ENCODE data around the gene PDLIM1. TPM values are rescaled to one million over a fixed set of nuclear protein-coding genes. Genes with fewer than 3 reads are reported as not detected.

PDLIM1 gene
- polyA plus RNA-seq, 1 donor (not counting 4 experiments of a cell fraction or from before 2014, with no cell fraction given), result 298 TPM

DNA sequence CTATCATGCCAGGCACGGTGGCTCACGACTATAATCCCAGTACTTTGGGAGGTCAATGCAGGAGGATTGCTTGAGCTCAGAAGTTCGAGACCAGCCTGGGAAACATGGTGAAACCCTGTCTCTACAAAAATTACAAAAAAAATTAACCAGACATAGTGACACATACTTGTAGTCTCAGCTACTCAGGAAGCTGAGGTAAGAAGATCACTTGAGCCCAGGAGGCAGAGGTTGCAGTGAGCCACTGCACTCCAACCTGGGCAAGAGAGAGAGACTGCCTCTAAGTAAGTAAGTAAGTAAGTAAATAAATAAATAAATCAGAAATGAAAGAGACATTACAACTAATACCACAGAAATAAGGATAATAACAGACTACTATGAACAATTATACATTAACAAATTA lies 36.2 kb downstream of the PDLIM1 start:
- Histone ChIP-seq H3K79me2 (ENCODE audit: control insufficient read depth, insufficient read depth, low read length) (peaks cover 86% of the 10 kb centered on the region), H3K36me3 (ENCODE audit: control insufficient read depth in 2 of 2, extremely low read depth in 1 of 2, insufficient read depth in 2 of 2, low read length in 2 of 2) (peaks cover 17 to 19% of the 10 kb centered on the region in 2 experiments), H3K9me1 (ENCODE audit: control insufficient read depth, extremely low read depth, insufficient read depth, low read length) (no peaks in the 10 kb centered on the region), H3K27ac (ENCODE audit: control insufficient read depth, insufficient read depth, low read length) (no peak overlapping the region), H2AFZ (ENCODE audit: control insufficient read depth, low read length) (no peak overlapping the region), H3K4me1 (ENCODE audit: control insufficient read depth, extremely low read depth, insufficient read depth, low read length) (no peaks in the 10 kb centered on the region), H3K4me3 (ENCODE audit: control insufficient read depth in 2 of 3, extremely low read depth in 1 of 3, insufficient read depth in 2 of 3, low read depth in 1 of 3, low read length in 3 of 3) (no peak overlapping the region), H4K20me1 (ENCODE audit: control insufficient read depth, extremely low read depth, insufficient read depth, low read length) (no peaks in the 10 kb centered on the region), H3K9ac (ENCODE audit: control insufficient read depth, extremely low read depth, insufficient read depth, low read length) (no peak overlapping the region), H3K4me2 (ENCODE audit: control insufficient read depth, extremely low read depth, insufficient read depth, low read depth, low read length) (no peak overlapping the region), H3K27me3 (ENCODE audit: control insufficient read depth, extremely low read depth, insufficient read depth, low read length) (no peaks in the 10 kb centered on the region), H3K9me3 (ENCODE audit: control insufficient read depth, low read depth, low read length) (no peaks in the 10 kb centered on the region)
- FAIRE-seq, result no peak
- no peak for DNase-seq (ENCODE audit: low read depth, low spot score)
- dilution Hi-C loops (cut with MboI; ENCODE audit: extremely low pct_ligation_motif_present, low sequenced_read_pairs), result no loop called here
- TF ChIP-seq EZH2 (IDR thresholded peaks at IDR 0.05; ENCODE audit: low read length), result no peak
- TF ChIP-seq, protein P1, sequence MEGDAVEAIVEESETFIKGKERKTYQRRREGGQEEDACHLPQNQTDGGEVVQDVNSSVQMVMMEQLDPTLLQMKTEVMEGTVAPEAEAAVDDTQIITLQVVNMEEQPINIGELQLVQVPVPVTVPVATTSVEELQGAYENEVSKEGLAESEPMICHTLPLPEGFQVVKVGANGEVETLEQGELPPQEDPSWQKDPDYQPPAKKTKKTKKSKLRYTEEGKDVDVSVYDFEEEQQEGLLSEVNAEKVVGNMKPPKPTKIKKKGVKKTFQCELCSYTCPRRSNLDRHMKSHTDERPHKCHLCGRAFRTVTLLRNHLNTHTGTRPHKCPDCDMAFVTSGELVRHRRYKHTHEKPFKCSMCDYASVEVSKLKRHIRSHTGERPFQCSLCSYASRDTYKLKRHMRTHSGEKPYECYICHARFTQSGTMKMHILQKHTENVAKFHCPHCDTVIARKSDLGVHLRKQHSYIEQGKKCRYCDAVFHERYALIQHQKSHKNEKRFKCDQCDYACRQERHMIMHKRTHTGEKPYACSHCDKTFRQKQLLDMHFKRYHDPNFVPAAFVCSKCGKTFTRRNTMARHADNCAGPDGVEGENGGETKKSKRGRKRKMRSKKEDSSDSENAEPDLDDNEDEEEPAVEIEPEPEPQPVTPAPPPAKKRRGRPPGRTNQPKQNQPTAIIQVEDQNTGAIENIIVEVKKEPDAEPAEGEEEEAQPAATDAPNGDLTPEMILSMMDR (optimal IDR thresholded peaks at IDR 0.05 in 1 of 3, IDR thresholded peaks at IDR 0.05 in 1 of 3, conservative IDR thresholded peaks at IDR 0.05 in 1 of 3; ENCODE audit: extremely low read depth in 1 of 3, insufficient read depth in 2 of 3, low read length in 3 of 3), result no peak

DNA sequence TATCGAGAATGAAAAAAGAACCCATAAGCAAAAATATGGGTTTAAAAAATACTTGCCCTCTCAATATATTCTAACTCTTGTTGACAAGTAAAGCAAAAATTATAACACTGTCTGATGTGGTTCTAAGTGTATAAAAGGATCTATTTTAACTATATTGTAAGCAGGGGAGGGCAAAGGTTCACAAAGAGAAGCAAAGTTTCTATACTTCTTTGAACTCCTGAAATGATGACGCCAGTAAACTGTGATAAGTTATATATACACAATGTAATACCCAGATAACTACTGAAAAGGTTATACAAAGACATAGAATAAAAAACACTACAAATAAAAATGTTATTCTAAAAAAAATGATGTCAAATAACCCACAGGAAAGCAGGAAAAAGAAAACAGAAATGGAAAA lies 37.1 kb downstream of the PDLIM1 start:
- H4K20me1 ChIP-seq (ENCODE audit: control insufficient read depth, extremely low read depth, insufficient read depth, low read length), result no peaks in the 10 kb centered on the region
- no peak overlapping the region for H2AFZ ChIP-seq (ENCODE audit: control insufficient read depth, low read length)
- no peak overlapping the region for H3K4me2 ChIP-seq (ENCODE audit: control insufficient read depth, extremely low read depth, insufficient read depth, low read depth, low read length)
- H3K4me3 ChIP-seq (ENCODE audit: control insufficient read depth in 2 of 3, extremely low read depth in 1 of 3, insufficient read depth in 2 of 3, low read depth in 1 of 3, low read length in 3 of 3), result no peak overlapping the region
- dilution Hi-C loops (cut with MboI; ENCODE audit: extremely low pct_ligation_motif_present, low sequenced_read_pairs), result no loop called here
- H3K9me1 ChIP-seq (ENCODE audit: control insufficient read depth, extremely low read depth, insufficient read depth, low read length), result no peaks in the 10 kb centered on the region
- no peak overlapping the region for H3K9ac ChIP-seq (ENCODE audit: control insufficient read depth, extremely low read depth, insufficient read depth, low read length)
- FAIRE-seq (no peak), DNase-seq (ENCODE audit: low read depth, low spot score) (no peak)
- H3K27ac ChIP-seq (ENCODE audit: control insufficient read depth, insufficient read depth, low read length), result no peak overlapping the region
- no peaks in the 10 kb centered on the region for H3K9me3 ChIP-seq (ENCODE audit: control insufficient read depth, low read depth, low read length)
- peaks cover 18 to 21% of the 10 kb centered on the region in 2 experiments for H3K36me3 ChIP-seq (ENCODE audit: control insufficient read depth in 2 of 2, extremely low read depth in 1 of 2, insufficient read depth in 2 of 2, low read length in 2 of 2)
- H3K4me1 ChIP-seq (ENCODE audit: control insufficient read depth, extremely low read depth, insufficient read depth, low read length), result peaks cover 4% of the 10 kb centered on the region
- peaks cover 88% of the 10 kb centered on the region for H3K79me2 ChIP-seq (ENCODE audit: control insufficient read depth, insufficient read depth, low read length)
- TF ChIP-seq EZH2 (IDR thresholded peaks at IDR 0.05; ENCODE audit: low read length), result no peak
- TF ChIP-seq, protein P1 (optimal IDR thresholded peaks at IDR 0.05 in 1 of 3, IDR thresholded peaks at IDR 0.05 in 1 of 3, conservative IDR thresholded peaks at IDR 0.05 in 1 of 3; ENCODE audit: extremely low read depth in 1 of 3, insufficient read depth in 2 of 3, low read length in 3 of 3), result no peak
- no peaks in the 10 kb centered on the region for H3K27me3 ChIP-seq (ENCODE audit: control insufficient read depth, extremely low read depth, insufficient read depth, low read length)

Data from keratinocyte (primary cell).